Cardiac muscle cell (in vitro differentiated cells and primary cell): ENCODE measurements around the gene BPIFB2. TPM values are rescaled to one million over a fixed set of nuclear protein-coding genes. Genes with fewer than 3 reads are reported as not detected.

ENCODE experiments used
- DNase-seq, 2 donors: peaks; one replicate each; pipeline versions ENCODE4 v3.0.0 to v3.0.0-alpha.2; 2010 to 2017; ENCODE audit warnings: low read depth in 1 of 2, low spot score in 1 of 2
- H3K27ac ChIP-seq: fragments of 200-600 bp; sonication (generic); 2 replicates; pipeline ENCODE4 v1.5.1; 2016
- H3K27me3 ChIP-seq: fragments of 200-600 bp; sonication (generic); 2 replicates; pipeline ENCODE4 v1.6.0; 2016; ENCODE audit warnings: control low read depth
- H3K36me3 ChIP-seq: fragments of 200-600 bp; sonication (generic); 2 replicates; pipeline ENCODE4 v1.5.1; 2016; ENCODE audit warnings: control low read depth
- H3K4me1 ChIP-seq: fragments of 200-600 bp; sonication (generic); 2 replicates; pipeline ENCODE4 v1.8.1; 2017; ENCODE audit warnings: low read depth, mild to moderate bottlenecking, mixed run types
- H3K4me3 ChIP-seq: fragments of 200-600 bp; sonication (generic); 2 replicates; pipeline ENCODE4 v1.5.1; 2016; ENCODE audit warnings: mild to moderate bottlenecking
- H3K9me3 ChIP-seq: fragments of 200-600 bp; sonication (generic); 2 replicates; pipeline ENCODE4 v1.5.1; 2017; ENCODE audit warnings: low read depth, mild to moderate bottlenecking, control low read depth
- polyA plus RNA-seq: library from polyadenylated mRNA; unstranded; fragments of >200 nt; fragmentation: Nextera tagmentation; extraction: Ambion mirVana; gene quantifications from 2 replicates; pipeline ENCODE4 v1.2.1, GENCODE V29; 2016
- total RNA-seq: library from RNA; depleted of rRNA; stranded (reverse); fragments of >200 nt; gene quantifications from 2 replicates; pipeline ENCODE4 v1.2.3, GENCODE V29; 2016
- TF ChIP-seq, protein P1 (sequence below): IDR thresholded peaks from 2 replicates; pipeline ENCODE4 v1.5.1; 2012; ENCODE audit warnings: low read depth, mild to moderate bottlenecking, low read length

BPIFB2 gene
- total and polyA plus RNA-seq, 2 experiments from 2014 or later, result not detected

DNA sequence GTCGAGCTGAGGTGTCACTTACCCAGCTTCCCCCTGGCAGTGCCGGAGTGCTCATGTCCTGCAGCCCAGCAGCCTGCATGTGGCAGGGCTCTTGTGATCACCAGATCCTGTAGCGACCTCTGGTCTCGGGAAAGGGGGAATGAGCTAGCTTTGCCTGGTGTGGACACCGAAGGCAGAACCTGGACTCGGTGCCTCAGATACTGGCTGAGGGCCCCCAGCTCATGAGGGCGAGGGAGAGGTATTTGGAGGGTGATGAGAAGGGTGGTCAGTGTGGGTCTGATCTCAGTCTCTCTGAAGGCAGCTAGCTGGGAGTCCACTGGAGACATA lies 29.5 kb upstream of the BPIFB2 start:
- Histone ChIP-seq H3K4me3 (no peak overlapping the region), H3K36me3 (no peaks in the 10 kb centered on the region), H3K4me1 (peaks cover 7% of the 10 kb centered on the region), H3K27me3 (no peaks in the 10 kb centered on the region), H3K27ac (no peak overlapping the region), H3K9me3 (no peaks in the 10 kb centered on the region)
- TF ChIP-seq, protein P1, sequence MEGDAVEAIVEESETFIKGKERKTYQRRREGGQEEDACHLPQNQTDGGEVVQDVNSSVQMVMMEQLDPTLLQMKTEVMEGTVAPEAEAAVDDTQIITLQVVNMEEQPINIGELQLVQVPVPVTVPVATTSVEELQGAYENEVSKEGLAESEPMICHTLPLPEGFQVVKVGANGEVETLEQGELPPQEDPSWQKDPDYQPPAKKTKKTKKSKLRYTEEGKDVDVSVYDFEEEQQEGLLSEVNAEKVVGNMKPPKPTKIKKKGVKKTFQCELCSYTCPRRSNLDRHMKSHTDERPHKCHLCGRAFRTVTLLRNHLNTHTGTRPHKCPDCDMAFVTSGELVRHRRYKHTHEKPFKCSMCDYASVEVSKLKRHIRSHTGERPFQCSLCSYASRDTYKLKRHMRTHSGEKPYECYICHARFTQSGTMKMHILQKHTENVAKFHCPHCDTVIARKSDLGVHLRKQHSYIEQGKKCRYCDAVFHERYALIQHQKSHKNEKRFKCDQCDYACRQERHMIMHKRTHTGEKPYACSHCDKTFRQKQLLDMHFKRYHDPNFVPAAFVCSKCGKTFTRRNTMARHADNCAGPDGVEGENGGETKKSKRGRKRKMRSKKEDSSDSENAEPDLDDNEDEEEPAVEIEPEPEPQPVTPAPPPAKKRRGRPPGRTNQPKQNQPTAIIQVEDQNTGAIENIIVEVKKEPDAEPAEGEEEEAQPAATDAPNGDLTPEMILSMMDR, result no peak
- no peak for DNase-seq

DNA sequence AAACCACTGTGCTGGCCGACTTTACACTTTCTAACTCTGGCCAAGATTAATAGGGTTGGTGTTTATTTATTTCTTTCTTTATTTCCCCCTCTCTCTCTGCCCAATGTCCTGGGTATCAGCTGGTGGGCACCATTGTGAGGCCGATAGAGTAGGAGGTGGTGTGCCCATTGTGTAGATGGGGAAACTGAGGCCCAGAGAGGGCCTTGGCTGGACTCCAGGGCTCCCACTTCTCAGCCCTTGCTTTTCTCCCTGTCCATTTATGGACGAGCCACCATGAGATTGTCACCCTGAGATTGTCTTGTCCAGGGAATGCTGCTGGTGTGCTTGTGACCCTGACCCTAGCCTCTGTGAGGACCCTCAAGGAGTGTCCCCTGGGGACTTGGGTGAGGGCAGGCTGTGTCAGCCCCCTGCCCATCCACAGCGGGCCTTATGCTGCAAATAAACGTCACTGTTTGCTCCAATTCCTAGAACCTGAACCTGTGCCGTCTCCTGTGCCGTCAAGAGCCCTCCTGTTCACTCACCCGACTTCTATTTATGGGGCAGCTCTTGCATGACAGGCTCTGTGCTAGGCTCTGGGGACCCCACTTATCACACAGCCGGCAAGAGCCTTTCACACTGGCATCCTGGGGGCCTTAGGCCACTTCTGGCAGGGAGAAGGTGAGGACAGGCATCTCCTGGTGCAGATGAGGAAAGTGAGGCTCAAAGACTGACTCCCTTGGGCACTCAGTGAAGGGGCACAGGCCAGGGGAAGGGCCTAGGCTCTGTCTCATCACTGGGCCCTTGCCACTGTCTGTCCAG lies 28.1 kb upstream of the BPIFB2 start:
- H3K27ac ChIP-seq, result no peak overlapping the region
- TF ChIP-seq, protein P1, result no peak
- peaks cover 14% of the 10 kb centered on the region for H3K4me1 ChIP-seq
- no peak for DNase-seq
- H3K27me3 ChIP-seq, result no peaks in the 10 kb centered on the region
- H3K4me3 ChIP-seq, result no peak overlapping the region
- H3K9me3 ChIP-seq, result no peaks in the 10 kb centered on the region
- no peaks in the 10 kb centered on the region for H3K36me3 ChIP-seq

DNA sequence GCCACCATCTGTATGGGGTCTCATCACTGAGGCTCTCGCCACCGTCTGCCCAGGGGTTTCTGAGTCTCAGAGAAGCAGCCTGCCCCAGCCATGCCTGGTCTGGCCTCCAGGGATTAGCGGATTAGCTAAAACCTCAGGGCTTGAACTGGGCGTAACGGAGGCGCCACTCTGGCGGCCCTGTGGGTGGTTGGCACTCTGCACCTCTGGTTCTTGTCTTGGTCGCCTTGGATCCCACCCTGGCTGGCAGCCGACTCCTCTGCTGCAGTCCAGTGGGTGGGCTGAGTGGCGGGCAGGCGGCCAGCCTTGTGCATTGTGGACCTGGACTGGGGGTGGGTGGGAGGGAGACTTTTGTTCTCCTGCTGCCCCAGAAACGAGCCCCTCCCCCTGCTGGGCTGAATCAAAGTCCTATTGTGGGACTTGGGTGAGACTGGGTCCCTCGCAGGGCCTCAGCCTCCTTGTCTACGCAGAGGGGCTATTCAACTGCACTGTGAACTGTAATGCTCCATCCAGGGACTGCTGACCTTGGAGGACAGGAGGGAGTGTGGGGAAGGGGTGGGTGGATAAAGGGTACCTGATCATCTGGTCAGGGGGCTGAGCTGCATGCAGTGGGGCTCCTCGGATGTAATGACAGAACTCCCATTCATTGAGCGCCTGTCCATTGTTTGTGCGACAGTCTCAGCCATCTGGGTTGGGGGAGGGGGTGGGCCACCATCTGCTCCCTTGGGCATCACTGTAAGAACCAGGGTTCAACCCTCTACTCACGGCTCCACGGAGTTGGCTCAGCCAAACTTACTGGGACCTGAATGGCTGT lies 27.2 kb upstream of the BPIFB2 start:
- DNase-seq, result no peak
- peaks cover 14% of the 10 kb centered on the region for H3K4me1 ChIP-seq
- no peak overlapping the region for H3K4me3 ChIP-seq
- TF ChIP-seq, protein P1, result no peak
- H3K36me3 ChIP-seq, result no peaks in the 10 kb centered on the region
- H3K9me3 ChIP-seq, result no peaks in the 10 kb centered on the region
- H3K27me3 ChIP-seq, result no peaks in the 10 kb centered on the region
- no peak overlapping the region for H3K27ac ChIP-seq

DNA sequence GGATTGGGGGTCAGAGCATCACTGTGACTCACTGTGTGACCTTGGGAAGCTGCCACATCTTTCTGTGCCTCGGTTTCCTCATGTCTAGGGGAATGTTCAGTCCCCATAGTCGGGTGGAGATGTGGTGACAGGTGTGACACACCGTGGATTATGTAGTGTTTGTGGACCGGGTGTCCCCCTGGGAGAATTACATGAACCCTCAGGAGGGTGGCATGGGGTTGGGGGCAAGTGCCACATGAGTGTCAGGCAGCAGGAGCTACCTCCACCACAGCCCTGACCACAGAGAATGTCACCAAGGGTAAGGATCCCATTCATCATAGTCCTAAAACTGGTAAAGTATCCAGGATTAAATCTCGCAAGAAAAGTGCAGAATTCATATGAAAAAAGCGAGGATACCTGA lies 26.5 kb upstream of the BPIFB2 start:
- TF ChIP-seq, protein P1, result no peak
- H3K4me1 ChIP-seq, result peaks cover 14% of the 10 kb centered on the region
- no peaks in the 10 kb centered on the region for H3K9me3 ChIP-seq
- no peak overlapping the region for H3K27ac ChIP-seq
- no peak for DNase-seq
- no peaks in the 10 kb centered on the region for H3K27me3 ChIP-seq
- H3K4me3 ChIP-seq, result no peak overlapping the region
- H3K36me3 ChIP-seq, result no peaks in the 10 kb centered on the region

- DNase-seq, result peak in 1 of 2 donors; percentile 89
- Histone ChIP-seq H3K36me3 (no peaks in the 10 kb centered on the region), H3K4me1 (peaks cover 14% of the 10 kb centered on the region), H3K27ac (peak overlapping the region; percentile 84), H3K9me3 (no peaks in the 10 kb centered on the region), H3K27me3 (no peaks in the 10 kb centered on the region), H3K4me3 (no peak overlapping the region)
- TF ChIP-seq, protein P1, result no peak
Observed at GRCh38 chr20:32982617-32983458, 24.7 kb upstream of the BPIFB2 start.
